ENCODE results near the gene KCNK4. TPM values are rescaled to one million over a fixed set of nuclear protein-coding genes. Genes with fewer than 3 reads are reported as not detected.

KCNK4 gene
- total and polyA plus RNA-seq, 2 of the 13 experiments (the other 11 are each of a cell fraction or from before 2014, with no cell fraction given): not detected

DNA sequence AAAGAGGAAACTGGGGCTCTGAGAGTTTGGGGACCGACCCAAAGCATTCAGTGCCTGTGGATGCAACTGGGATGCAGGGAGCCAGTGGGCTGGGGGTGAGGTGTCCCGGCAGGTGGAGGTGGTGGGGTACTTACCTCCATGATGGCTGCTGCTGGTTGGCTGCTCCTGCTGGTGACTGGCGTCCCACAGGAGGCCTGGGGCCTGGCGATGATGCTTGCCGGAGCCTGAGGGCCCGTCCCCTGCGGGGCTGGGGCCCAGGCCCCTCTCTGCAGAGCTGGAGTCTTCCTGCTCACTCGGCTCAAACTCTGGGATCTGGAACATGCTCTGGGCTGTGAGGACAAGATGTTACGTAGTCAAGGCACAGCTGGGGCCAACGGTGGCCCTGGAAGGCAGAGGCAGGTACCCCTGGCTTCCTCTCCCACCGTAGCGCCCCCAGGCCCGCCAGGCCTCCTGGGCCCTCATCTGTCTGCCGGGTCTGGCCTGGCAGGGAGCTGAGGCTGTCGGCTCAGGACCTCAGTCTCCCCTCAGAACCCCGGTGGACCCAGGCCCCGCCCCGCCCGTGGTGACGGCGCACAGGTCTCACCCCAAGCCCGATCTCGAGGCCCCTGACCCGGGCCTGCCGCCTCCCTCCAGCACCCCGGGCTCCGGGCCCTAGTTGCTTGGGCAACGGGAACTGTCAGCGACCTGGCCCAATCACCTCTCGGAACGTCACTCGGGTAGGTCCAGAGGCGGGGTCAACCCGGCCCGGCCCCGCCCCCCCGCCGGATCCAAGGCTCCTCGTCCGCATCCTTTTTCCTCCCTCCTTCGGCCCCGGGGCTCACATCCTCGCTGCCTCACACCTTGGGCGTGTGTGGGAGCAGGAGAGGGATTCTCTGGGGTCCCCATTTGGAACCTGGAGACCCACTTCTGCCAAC is 6.8 kb upstream of the KCNK4 start, which contains the start of gene BAD (continued):
- TF ChIP-seq, protein P1, sequence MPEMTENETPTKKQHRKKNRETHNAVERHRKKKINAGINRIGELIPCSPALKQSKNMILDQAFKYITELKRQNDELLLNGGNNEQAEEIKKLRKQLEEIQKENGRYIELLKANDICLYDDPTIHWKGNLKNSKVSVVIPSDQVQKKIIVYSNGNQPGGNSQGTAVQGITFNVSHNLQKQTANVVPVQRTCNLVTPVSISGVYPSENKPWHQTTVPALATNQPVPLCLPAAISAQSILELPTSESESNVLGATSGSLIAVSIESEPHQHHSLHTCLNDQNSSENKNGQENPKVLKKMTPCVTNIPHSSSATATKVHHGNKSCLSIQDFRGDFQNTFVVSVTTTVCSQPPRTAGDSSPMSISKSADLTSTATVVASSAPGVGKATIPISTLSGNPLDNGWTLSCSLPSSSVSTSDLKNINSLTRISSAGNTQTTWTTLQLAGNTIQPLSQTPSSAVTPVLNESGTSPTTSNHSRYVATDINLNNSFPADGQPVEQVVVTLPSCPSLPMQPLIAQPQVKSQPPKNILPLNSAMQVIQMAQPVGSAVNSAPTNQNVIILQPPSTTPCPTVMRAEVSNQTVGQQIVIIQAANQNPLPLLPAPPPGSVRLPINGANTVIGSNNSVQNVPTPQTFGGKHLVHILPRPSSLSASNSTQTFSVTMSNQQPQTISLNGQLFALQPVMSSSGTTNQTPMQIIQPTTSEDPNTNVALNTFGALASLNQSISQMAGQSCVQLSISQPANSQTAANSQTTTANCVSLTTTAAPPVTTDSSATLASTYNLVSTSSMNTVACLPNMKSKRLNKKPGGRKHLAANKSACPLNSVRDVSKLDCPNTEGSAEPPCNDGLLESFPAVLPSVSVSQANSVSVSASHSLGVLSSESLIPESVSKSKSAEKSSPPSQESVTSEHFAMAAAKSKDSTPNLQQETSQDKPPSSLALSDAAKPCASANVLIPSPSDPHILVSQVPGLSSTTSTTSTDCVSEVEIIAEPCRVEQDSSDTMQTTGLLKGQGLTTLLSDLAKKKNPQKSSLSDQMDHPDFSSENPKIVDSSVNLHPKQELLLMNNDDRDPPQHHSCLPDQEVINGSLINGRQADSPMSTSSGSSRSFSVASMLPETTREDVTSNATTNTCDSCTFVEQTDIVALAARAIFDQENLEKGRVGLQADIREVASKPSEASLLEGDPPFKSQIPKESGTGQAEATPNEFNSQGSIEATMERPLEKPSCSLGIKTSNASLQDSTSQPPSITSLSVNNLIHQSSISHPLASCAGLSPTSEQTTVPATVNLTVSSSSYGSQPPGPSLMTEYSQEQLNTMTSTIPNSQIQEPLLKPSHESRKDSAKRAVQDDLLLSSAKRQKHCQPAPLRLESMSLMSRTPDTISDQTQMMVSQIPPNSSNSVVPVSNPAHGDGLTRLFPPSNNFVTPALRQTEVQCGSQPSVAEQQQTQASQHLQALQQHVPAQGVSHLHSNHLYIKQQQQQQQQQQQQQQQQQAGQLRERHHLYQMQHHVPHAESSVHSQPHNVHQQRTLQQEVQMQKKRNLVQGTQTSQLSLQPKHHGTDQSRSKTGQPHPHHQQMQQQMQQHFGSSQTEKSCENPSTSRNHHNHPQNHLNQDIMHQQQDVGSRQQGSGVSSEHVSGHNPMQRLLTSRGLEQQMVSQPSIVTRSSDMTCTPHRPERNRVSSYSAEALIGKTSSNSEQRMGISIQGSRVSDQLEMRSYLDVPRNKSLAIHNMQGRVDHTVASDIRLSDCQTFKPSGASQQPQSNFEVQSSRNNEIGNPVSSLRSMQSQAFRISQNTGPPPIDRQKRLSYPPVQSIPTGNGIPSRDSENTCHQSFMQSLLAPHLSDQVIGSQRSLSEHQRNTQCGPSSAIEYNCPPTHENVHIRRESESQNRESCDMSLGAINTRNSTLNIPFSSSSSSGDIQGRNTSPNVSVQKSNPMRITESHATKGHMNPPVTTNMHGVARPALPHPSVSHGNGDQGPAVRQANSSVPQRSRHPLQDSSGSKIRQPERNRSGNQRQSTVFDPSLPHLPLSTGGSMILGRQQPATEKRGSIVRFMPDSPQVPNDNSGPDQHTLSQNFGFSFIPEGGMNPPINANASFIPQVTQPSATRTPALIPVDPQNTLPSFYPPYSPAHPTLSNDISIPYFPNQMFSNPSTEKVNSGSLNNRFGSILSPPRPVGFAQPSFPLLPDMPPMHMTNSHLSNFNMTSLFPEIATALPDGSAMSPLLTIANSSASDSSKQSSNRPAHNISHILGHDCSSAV (CRISPR knock-in tag; IDR thresholded peaks at IDR 0.05; ENCODE audit: borderline replicate concordance): no peak
- TF ChIP-seq, protein P2, sequence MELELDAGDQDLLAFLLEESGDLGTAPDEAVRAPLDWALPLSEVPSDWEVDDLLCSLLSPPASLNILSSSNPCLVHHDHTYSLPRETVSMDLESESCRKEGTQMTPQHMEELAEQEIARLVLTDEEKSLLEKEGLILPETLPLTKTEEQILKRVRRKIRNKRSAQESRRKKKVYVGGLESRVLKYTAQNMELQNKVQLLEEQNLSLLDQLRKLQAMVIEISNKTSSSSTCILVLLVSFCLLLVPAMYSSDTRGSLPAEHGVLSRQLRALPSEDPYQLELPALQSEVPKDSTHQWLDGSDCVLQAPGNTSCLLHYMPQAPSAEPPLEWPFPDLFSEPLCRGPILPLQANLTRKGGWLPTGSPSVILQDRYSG (CRISPR knock-in tag; IDR thresholded peaks at IDR 0.05): no peak
- TF ChIP-seq, protein P3, sequence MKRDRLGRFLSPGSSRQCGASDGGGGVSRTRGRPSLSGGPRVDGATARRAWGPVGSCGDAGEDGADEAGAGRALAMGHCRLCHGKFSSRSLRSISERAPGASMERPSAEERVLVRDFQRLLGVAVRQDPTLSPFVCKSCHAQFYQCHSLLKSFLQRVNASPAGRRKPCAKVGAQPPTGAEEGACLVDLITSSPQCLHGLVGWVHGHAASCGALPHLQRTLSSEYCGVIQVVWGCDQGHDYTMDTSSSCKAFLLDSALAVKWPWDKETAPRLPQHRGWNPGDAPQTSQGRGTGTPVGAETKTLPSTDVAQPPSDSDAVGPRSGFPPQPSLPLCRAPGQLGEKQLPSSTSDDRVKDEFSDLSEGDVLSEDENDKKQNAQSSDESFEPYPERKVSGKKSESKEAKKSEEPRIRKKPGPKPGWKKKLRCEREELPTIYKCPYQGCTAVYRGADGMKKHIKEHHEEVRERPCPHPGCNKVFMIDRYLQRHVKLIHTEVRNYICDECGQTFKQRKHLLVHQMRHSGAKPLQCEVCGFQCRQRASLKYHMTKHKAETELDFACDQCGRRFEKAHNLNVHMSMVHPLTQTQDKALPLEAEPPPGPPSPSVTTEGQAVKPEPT (CRISPR knock-in tag; IDR thresholded peaks at IDR 0.05; ENCODE audit: low read depth): no peak
- 0 out of 2 replicates have a peak, but pooled peaks have one; percentile 40 for TF ChIP-seq ZNF670 (CRISPR knock-in tag; IDR thresholded peaks at IDR 0.05; ENCODE audit: borderline replicate concordance)
- no peak; the same call in 1 of the 2 replicates for TF ChIP-seq KDM5B (CRISPR knock-in tag; IDR thresholded peaks at IDR 0.05; ENCODE audit: borderline replicate concordance)
- TF ChIP-seq KLF6 (CRISPR knock-in tag; IDR thresholded peaks at IDR 0.05): no peak
- no peak for TF ChIP-seq ZNF317 (CRISPR knock-in tag; IDR thresholded peaks at IDR 0.05)
- TF ChIP-seq ZFP90 (CRISPR knock-in tag; IDR thresholded peaks at IDR 0.05; ENCODE audit: borderline replicate concordance): no peak
- peak; percentile 37; the same call in 1 of the 2 replicates for TF ChIP-seq KAT8 (CRISPR knock-in tag; IDR thresholded peaks at IDR 0.05)
- no peak for TF ChIP-seq ZNF234 (CRISPR knock-in tag; conservative IDR thresholded peaks at IDR 0.05)
- TF ChIP-seq ZFP37 (CRISPR knock-in tag; IDR thresholded peaks at IDR 0.05; ENCODE audit: borderline replicate concordance): no peak
- no peak for TF ChIP-seq MXD4 (CRISPR knock-in tag; IDR thresholded peaks at IDR 0.05)
- no peak for TF ChIP-seq GTF3A (CRISPR knock-in tag; conservative IDR thresholded peaks at IDR 0.05)
- TF ChIP-seq CCAR2 (optimal IDR thresholded peaks at IDR 0.05; ENCODE audit: low read depth, low read length): no peak
- no peak for TF ChIP-seq MIXL1 (CRISPR knock-in tag; IDR thresholded peaks at IDR 0.05)
- TF ChIP-seq GATAD2A (CRISPR knock-in tag; IDR thresholded peaks at IDR 0.05): no peak
- no peak for TF ChIP-seq TMF1 (CRISPR knock-in tag; IDR thresholded peaks at IDR 0.05; ENCODE audit: low read depth)
- TF ChIP-seq RFX3 (CRISPR knock-in tag; IDR thresholded peaks at IDR 0.05): peak; percentile 92

Measured in HepG2 (cell line).